ENCODE data around the gene PCSK4. TPM values are rescaled to one million over a fixed set of nuclear protein-coding genes. Genes with fewer than 3 reads are reported as not detected.

Gene PCSK4
- total and polyA plus RNA-seq, 2 of the 4 experiments (the other 2 are of a cell fraction): 0.72 to 1.7 TPM

DNA sequence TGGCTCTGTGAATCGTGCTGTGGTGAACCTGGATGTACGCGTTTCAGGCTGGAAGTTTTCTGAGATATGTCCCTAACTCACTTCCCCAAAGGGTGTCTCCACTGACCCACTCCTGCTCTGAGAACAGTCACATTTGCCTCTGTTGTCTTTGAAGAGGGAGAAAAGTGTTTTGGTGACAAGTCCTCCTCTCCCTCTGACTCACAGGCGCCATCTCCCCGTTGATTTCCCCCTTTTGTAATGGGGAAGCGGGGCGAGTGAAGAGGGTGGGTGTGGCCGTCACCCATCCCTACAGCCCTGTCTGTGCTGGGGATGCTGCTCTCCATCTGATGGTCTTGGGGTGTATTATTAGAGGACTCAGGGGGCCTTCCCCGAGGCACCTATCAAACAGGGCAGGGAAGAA is 30.7 kb downstream of the PCSK4 start:
- dilution Hi-C loops (cut with HindIII; ENCODE audit: low sequenced_read_pairs, unreplicated experiment) (no loop called here), intact Hi-C loops (cut with micrococcal nuclease) (no loop called here), in situ Hi-C loops (cut with MboI; ENCODE audit: low sequenced_read_pairs) (no loop called here)
- Histone ChIP-seq H2BK20ac (ENCODE audit: low read depth, low read length) (no peak overlapping the region), H3K23ac (ENCODE audit: low read depth, low read length) (no peak overlapping the region), H3K4ac (ENCODE audit: low read depth, low read length) (no peak overlapping the region), H3K9ac (ENCODE audit: low read depth, low read length) (no peak overlapping the region), H3K9me3 (ENCODE audit: control insufficient read depth, insufficient read depth, low read length) (no peaks in the 10 kb centered on the region), H4K5ac (ENCODE audit: low read depth, low read length) (no peak overlapping the region), H4K91ac (ENCODE audit: insufficient read depth, low read depth, low read length) (no peak overlapping the region), H3K14ac (replicated peaks; ENCODE audit: low read depth, low read length) (no peak overlapping the region), H3K36me3 (ENCODE audit: control insufficient read depth, insufficient read depth, low read length) (peaks cover 3% of the 10 kb centered on the region; the same call in 1 of the 2 replicates), H4K20me1 (ENCODE audit: insufficient read depth, low read length) (peaks cover 27% of the 10 kb centered on the region), H3K4me2 (ENCODE audit: low read depth, low read length) (no peak overlapping the region), H4K8ac (ENCODE audit: low read depth in 2 of 2, low read length in 2 of 2) (no peak overlapping the region), H3K27me3 (ENCODE audit: control insufficient read depth, insufficient read depth, low read length) (peaks cover 24% of the 10 kb centered on the region), H2BK5ac (ENCODE audit: low read depth, low read length, poor library complexity, severe bottlenecking) (no peak overlapping the region), H2BK15ac (ENCODE audit: low read depth, low read length) (no peak overlapping the region), H2AFZ (replicated peaks; ENCODE audit: low read length, poor library complexity) (no peak overlapping the region), H2AK9ac (replicated peaks; ENCODE audit: low read depth, low read length, poor library complexity) (no peak overlapping the region), H3K4me1 (ENCODE audit: control insufficient read depth, insufficient read depth, low read length) (no peaks in the 10 kb centered on the region), H3K56ac (ENCODE audit: extremely low read depth, insufficient read depth, low read length) (no peak overlapping the region), H3K4me3 (ENCODE audit: insufficient read depth, low read depth, low read length) (no peak overlapping the region), H3K18ac (ENCODE audit: low read depth, low read length) (no peak overlapping the region), H3K79me1 (ENCODE audit: low read depth in 1 of 2, low read length in 2 of 2) (no peaks in the 10 kb centered on the region), H2BK120ac (ENCODE audit: low read depth, low read length) (no peak overlapping the region), H3K27ac (ENCODE audit: insufficient read depth, low read length) (no peak overlapping the region), H3K9me1 (ENCODE audit: insufficient read depth, low read length) (0 out of 2 replicates have a peak, but pooled peaks cover 2% of the 10 kb centered on the region), H2AK5ac (ENCODE audit: low read depth, low read length) (no peak overlapping the region)
- ChIA-PET CTCF (no interaction called here), POLR2A (ENCODE audit: unreplicated experiment) (no interaction called here)
- no peak for DNase-seq
- no CpG with 5 or more reads among the region's 9 CpGs for WGBS, 2 experiments (ENCODE audit: extremely low coverage in 2 of 2, insufficient read length in 1 of 2)
- ATAC-seq (ENCODE audit: low read depth): no peak
- no TSS peak for BruUV-seq (replicated peaks)
- no peak for TF ChIP-seq RFX5 (IDR thresholded peaks at IDR 0.05; ENCODE audit: low read depth, low read length)
- TF ChIP-seq NFE2L2 (IDR thresholded peaks at IDR 0.05; ENCODE audit: low read depth, low read length): no peak
- no peak for TF ChIP-seq RAD21 (IDR thresholded peaks at IDR 0.05; ENCODE audit: low read length)
- TF ChIP-seq, protein P1, sequence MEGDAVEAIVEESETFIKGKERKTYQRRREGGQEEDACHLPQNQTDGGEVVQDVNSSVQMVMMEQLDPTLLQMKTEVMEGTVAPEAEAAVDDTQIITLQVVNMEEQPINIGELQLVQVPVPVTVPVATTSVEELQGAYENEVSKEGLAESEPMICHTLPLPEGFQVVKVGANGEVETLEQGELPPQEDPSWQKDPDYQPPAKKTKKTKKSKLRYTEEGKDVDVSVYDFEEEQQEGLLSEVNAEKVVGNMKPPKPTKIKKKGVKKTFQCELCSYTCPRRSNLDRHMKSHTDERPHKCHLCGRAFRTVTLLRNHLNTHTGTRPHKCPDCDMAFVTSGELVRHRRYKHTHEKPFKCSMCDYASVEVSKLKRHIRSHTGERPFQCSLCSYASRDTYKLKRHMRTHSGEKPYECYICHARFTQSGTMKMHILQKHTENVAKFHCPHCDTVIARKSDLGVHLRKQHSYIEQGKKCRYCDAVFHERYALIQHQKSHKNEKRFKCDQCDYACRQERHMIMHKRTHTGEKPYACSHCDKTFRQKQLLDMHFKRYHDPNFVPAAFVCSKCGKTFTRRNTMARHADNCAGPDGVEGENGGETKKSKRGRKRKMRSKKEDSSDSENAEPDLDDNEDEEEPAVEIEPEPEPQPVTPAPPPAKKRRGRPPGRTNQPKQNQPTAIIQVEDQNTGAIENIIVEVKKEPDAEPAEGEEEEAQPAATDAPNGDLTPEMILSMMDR (conservative IDR thresholded peaks at IDR 0.05; ENCODE audit: low read depth, low read length): no peak
- TF ChIP-seq MXI1 (IDR thresholded peaks at IDR 0.05; ENCODE audit: borderline replicate concordance, low read depth, low read length): no peak
- TF ChIP-seq MAZ (IDR thresholded peaks at IDR 0.05; ENCODE audit: borderline replicate concordance, low read depth, low read length): no peak
- no peak for TF ChIP-seq CHD1 (IDR thresholded peaks at IDR 0.05; ENCODE audit: low read depth, low read length)
- TF ChIP-seq MAFK (IDR thresholded peaks at IDR 0.05; ENCODE audit: low read depth, low read length): no peak
- TF ChIP-seq RCOR1 (IDR thresholded peaks at IDR 0.05; ENCODE audit: insufficient replicate concordance, low read length): no peak
- TF ChIP-seq FOS (IDR thresholded peaks at IDR 0.05; ENCODE audit: low read depth, low read length): no peak
- TF ChIP-seq CEBPB (IDR thresholded peaks at IDR 0.05; ENCODE audit: low read depth, low read length): no peak
- TF ChIP-seq, protein P2, sequence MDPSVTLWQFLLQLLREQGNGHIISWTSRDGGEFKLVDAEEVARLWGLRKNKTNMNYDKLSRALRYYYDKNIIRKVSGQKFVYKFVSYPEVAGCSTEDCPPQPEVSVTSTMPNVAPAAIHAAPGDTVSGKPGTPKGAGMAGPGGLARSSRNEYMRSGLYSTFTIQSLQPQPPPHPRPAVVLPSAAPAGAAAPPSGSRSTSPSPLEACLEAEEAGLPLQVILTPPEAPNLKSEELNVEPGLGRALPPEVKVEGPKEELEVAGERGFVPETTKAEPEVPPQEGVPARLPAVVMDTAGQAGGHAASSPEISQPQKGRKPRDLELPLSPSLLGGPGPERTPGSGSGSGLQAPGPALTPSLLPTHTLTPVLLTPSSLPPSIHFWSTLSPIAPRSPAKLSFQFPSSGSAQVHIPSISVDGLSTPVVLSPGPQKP (IDR thresholded peaks at IDR 0.05; ENCODE audit: borderline replicate concordance, low read depth, low read length): no peak
- no peak for TF ChIP-seq SMC3 (IDR thresholded peaks at IDR 0.05; ENCODE audit: low read depth, low read length)
- TF ChIP-seq, protein P3, sequence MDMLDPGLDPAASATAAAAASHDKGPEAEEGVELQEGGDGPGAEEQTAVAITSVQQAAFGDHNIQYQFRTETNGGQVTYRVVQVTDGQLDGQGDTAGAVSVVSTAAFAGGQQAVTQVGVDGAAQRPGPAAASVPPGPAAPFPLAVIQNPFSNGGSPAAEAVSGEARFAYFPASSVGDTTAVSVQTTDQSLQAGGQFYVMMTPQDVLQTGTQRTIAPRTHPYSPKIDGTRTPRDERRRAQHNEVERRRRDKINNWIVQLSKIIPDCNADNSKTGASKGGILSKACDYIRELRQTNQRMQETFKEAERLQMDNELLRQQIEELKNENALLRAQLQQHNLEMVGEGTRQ (IDR thresholded peaks at IDR 0.05; ENCODE audit: low read depth, low read length): no peak
- no peak for TF ChIP-seq BHLHE40 (IDR thresholded peaks at IDR 0.05; ENCODE audit: low read depth, low read length)
- no peak for TF ChIP-seq POLR2A (IDR thresholded peaks at IDR 0.05; ENCODE audit: low read depth, low read length)

All from IMR-90 (cell line).